GM19035 (cell line): ENCODE results near the gene MET.
"Not testable (repeated sequence)": the region's sequence is repeated elsewhere in the genome, so short reads cannot be mapped to it uniquely, and the experiment has no call there.

Source experiments
- ATAC-seq: cut with Tn5 transposase; IDR thresholded peaks from one replicate; pipeline ENCODE4 v1.9.1; 2021; ENCODE audit not compliant: unreplicated experiment

Gene MET

DNA sequence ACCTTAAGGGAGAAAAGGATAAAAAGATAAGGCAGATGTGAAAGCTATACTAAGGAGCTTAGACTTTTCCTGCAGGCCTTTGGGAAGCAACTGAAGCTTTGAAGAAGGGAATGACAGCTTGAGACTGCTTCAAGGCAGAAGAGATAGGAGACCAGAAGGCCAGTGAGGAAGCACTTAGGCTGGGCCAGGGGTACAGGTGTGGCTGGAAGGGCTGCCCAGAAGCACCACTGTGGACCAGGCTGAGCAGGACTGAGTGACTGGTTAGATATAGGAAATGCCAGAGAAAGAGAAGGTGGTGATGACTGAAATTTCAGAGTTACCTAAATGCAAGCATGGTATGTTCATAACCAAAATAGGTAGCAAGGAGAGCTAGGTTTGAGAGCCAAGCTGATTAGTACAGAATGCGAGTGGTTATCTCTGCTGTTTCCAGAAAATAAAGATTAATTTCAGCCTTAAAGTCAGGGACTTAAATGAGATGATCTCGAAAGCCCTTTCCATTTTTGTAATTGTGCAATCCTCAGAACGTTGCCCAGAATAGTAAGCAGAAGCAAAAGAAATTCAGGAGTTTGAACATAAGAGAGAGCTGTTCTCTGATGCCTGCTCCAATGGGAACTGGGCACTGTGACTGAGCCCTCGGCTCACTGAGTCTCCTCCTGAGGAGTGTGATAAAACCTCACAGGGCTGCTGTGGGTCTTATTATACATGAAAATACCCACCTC, 54.9 kb downstream of the MET start:
- ATAC-seq, result no peak

DNA sequence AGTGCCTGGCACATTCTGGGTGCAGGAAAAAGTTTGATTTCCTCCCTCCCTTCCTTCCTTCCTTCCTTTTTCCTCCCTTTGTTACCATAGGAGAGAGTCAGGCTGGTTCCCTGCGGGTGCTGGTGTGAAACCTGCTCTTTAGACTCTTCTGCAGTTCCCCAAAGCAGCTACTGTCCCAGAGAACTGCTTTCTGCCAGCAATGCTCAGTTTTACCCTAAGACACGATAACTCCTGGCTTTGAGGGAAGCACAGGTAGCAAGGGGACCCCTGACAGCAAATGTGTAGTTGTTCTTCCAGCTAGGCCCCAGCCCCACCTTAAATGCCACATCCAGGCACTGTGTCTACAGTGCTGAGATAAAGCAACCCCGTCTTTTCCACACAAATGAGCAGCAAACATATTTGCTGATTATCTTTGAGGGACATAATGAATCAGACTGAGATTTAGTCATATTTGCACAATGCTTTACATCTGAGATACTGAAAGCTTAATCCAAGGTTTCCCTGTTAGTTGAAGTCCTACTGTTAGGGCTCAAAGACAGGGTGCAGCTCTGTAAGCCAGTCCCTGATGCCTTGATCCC, 55.5 kb downstream of the MET start:
- ATAC-seq, result no peak

DNA sequence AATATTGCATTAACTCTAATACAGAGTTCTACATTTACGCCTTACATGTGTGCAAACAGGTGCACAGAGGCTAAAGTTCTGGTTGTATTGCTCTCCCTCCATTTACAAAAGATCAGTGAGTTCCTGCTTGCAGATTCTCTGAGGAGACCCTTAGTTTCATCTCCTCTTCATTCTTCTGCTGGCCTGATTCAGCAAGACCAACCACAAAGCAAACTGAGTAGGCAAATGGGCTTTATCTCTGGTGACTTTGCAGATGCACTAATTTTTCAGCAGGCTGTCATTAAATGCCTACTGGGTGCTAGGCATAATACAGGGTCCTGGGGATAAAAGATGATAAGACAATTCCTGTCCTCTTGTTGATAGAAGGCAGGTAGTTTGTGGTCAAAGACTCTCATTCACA, 56.4 kb downstream of the MET start:
- ATAC-seq, result no peak

DNA sequence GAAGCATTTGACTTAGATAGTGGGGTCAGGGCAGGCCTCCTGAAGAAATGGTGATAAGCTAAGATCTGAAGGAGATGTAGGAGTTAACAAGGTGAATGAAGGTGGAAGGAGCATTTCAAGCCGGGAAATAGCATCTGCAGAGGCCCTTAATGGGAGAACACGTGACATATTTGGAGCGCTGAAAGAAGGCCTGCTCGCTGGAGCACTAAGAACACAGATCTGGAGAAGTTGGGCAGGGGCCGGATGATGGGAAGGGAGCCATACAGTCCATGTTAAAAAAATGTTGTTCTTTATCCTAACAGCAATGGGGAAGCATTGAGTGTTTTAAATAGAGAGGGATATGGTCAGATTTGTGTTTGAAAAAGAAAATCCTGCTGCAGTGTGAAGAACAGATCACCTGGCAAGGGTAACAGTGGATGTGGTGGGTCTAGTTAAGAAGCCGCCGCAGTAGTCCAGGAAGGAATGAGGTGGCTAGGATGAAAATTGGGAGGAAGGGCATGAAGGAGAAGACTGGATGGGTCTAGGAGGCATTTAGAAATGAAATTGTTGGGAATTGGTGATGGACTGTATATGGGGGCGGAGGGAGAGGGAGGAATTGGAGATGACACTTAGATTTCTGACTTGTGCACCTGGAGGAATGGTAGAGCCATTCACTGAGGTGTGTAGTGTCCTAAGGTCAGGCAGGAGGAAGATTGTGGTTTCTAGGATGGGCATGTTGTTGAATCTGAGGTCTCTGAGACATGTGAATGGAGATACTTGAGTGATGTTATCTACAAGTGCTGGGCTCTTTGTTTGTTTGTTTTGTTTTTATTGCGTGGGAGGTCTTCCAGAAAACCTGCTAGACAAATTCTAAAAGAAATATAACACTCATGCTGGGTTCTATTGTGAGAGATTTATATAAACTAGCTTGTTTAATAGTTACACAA, 58.4 kb downstream of the MET start:
- ATAC-seq, result no peak

DNA sequence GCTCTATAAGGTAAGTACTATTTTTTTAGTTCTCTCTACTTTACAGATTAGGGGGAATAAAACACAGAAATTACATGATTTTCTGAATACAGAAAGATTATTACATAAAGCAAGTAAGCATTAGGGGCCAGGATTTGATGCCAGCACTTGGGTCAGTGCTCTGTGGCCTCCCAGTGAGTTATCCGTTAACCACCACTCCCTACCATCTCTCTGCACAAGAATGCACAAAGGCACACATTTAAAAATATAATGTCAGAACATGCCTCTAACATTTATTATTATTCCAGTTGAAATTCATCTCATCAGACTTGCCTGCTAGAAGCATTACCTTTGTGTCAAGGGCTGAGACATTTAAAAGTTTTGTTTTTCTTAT, 59.0 kb downstream of the MET start:
- ATAC-seq, result no peak

DNA sequence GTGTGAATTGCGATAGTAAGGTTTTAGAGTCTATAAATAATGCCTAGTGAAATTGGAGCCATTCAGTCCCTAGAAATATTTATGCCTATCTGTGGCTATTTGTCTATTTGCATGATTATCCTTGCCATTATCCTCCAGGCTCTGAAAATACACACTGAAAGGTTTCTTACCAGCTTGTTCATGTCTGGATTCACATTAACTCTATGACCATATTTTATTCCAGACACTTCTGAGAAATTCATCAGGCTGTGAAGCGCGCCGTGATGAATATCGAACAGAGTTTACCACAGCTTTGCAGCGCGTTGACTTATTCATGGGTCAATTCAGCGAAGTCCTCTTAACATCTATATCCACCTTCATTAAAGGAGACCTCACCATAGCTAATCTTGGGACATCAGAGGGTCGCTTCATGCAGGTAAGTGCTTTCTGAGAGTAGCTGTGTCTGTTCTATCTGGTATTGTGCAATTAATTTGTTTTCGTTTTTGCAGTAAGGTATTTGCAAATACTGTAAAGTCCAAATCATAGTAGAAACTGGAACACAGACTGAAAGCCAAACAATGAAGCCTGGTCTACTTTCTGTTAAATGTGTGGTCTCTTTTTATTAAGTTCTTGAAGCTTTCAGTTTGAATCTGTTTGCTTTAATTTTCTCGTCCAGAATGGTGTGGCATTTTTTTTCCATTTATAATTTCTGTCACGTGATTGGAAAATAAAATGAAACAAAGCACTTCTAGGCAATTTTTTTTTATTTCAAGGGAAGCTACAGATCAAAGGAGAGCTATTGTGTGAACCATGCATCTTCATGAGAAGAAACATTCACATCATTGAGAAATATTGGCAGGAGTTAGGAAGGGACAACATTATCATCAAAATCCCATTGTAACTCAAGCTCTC, 59.7 kb downstream of the MET start:
- no peak for ATAC-seq

DNA sequence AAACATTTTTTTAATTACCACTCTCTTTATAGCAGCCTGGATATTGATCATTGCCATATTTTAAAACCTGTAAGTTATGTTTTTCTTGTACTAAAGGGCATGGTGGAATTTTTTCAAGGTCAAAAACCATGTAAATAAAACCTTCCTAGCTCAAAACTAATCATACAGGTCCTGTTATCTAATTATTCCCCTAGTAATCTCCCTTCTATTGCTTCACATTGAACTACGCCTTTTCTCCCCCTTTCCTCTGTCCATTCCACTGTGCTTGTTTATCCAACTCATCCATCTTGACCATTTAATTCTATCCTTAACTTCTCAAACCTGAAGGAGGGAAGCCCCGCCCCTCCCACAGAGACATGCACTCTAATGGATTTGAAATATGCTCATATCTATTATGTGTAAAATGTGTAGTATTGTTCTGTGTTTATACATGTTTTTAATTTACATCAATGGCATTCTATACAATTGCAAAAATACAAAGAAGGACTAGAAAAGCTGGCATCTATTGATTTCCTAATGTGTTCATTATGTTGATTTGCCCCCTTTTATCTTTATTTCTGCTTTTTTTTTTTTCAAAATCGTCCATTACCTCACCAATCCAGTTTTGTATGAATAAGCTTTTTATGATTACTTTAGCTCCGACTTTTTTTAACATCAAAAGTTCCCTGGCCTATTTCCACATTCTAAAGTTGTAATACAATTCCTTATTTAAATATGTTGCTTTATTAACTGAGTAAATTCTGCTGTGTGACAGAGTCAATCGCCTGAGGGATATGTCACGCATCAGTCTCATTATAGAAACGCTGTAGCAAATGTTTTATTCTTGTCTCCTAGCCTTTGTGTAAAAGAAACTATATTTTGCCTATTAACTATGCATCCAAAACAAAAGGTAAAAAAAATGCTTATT, 61.0 kb downstream of the MET start:
- no peak for ATAC-seq

DNA sequence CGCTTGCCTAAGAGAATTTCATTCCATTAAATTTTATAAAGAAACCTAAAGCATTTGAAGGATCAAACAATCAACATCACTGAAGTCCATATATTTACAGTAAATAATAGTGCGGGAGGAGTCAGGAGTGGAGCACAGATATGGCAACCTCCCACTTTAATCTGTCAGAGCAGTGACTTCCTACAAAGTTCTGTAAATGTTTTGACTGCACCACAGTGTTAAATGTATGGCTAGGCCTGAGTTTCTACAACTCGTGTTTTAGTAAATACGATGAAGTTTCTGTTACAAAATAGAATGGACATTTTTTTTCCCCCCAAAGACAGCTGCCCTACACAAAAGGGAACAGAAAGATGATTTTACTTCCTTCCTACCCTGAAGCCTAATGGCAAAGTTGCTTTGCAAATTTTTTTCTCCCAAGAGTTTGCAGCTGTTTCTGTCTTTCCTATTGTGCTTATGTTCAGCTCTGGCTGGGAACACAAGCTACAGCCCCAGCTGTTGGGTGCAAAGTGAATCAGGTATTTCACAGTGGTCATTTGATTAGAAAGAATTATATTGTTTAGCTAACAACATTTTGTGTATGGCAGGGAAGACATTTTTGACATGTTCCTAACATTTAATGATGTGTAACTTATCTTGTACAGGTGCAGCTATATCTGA, 62.1 kb downstream of the MET start:
- ATAC-seq, result no peak

DNA sequence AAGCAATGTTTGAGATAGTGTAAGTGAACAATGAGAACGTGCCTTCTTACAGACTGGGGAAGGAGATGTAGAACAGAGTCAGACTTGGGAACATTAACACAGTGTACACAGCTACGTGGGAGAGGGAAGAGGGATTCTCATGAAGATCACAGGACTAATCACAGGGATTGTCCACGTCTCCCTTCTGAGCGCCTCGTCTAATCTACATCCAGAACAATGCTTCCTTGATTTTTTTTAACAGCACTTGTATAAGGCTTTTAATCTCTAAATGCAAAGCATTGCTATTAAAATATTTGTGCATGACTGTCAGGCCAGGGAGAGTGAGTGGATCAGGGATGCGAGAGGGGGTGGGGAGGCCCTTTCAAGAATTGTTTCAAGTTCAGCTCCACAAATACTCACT, 62.7 kb downstream of the MET start:
- no peak for ATAC-seq

DNA sequence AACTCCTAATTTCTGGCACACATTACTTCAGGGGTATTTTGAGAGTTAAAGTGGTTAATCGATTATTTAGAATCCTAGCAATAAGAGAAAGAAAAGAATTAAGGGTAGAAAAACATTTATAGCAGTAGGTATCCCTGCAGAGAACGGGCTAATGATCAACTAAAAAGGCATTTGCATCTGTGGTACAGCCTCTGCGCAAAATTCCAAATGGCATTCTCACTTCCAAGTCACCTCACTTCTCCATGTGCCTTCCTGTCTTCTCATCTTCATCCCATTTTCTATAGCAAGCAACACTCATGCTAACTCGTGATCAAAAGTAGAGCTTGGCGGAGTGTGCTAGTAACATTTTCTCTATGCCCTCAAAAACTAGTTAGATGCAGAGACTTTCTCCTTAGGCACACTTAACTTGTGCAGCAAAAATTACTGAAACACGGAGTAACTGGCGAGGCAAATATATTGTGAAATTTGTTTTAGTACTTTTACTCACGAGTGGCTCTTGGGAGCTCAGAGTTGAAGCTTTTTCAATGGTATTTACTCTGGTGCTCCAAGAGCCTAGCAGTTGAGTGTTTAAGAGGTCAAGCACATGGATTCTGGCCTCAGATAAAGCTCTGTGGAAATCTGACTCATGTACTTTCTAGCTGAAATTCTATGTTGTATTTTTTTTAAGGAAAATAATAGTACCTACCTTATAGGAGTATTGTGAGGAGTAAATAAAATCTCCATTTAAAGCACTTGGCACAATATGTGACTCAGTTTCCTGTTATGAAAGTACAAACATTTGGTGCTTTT, 65.1 kb downstream of the MET start:
- no peak for ATAC-seq

DNA sequence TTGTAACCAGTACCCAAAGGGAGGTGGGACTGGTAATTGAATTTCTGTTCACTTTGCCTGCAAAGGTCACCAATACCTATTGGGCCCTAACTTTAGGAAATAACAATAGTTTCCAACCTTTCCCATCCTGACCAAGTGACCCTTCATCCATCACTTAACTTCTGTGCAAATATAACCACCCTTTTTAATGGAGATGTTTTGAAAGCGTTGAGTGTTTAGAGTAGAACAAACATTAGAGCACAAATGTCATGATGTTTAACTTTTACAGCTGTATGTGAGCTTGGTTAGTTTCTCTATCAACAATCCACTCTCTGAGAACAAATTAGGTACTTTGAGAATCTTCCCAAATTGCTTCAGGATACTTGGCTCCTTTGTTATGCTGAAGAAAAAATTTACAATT, 66.4 kb downstream of the MET start:
- ATAC-seq, result no peak

DNA sequence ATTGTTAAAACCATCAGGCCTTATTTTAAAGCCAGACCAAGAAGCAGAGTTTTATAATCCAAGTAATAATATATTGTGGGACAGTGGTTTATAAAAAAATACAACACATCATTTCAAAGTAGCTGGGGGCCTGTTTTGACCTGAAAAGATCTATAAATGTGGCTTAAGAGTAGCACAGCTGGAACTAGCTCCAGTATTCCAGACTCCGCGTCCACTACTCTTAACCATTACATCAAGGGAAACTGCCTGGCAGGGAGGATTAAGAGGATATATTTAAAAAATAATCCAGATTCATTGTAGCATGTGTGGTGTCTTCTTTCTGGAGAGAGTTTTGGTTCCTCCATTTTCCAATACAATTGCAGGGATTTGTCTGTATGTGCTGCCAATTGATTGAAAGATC, 67.3 kb downstream of the MET start:
- no peak for ATAC-seq

DNA sequence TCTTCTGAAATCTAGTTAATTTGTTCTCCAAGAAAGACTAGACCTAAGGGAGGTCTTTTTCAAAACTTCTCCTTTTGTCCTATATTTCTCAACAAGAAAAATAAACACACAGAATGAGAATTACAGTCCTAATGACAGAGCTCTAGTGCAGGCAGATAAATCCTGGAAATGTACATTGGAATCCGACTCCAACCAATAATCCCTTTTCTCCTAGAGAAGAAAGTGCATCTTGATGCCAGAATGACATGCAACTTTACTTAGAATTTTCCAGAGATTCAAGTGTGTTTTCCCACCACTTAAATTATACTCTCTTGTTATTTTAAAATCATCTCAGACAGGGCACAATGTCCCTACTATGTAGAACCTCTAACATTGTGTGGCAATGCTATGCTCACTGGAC, 68.2 kb downstream of the MET start:
- no peak for ATAC-seq

DNA sequence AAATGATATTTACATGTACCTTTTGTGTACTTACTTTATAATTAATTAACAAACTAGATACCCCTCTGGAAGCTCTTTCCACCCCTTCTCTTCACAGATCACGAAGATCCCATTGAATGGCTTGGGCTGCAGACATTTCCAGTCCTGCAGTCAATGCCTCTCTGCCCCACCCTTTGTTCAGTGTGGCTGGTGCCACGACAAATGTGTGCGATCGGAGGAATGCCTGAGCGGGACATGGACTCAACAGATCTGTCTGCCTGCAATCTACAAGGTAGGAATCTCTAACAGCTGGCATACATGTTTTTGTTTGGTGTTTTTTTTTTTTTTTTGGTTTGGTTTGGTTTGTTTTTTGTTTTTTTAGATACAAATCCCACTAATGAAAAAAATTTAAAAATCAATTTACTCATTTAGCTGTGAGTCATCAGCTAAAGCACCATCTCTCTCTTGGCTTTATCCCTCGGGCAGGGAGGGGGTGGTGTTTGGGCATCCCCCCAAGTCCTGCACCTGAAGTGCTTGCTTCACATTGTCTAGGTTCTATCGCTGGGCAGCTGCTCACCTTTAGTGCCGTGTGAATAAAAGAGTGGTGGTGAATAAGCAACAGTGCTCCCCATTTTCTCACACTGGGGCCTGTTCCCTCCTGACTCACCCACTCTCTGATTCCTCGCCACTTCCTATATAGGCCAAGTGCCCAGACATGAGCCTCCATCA, 68.9 kb downstream of the MET start:
- no peak for ATAC-seq

DNA sequence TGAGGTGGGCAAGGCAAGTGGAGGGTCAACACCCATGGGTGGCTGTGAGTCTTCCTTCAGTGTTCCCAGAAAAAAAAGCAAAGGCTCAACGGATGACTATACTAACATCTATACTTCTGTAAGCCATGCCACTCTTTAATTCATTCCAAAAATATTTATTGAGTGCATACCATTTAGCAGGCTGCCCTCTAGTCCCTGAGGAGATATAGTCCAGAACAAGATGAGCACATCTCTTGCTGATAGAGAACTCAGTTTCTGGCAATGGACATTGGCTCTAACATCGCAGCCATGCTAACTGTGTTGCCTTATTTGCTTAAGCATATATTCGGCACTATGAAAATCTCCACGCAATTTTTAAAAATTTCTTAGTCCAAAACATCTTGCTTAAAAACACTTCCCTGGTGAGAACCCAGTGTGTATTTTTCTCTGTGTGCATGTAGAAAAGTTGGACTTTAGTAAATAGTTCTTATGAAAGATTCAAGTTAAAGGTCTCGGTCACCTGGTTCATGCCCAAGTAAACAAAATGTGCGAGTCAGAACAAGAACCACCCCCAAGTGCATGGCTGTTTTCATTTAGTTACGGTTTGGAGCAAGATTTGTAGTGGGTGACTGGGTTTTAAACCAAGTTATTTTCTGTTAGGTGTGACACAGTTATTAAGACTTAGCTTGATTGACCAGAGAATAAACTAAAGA, 69.8 kb downstream of the MET start:
- ATAC-seq, result no peak

DNA sequence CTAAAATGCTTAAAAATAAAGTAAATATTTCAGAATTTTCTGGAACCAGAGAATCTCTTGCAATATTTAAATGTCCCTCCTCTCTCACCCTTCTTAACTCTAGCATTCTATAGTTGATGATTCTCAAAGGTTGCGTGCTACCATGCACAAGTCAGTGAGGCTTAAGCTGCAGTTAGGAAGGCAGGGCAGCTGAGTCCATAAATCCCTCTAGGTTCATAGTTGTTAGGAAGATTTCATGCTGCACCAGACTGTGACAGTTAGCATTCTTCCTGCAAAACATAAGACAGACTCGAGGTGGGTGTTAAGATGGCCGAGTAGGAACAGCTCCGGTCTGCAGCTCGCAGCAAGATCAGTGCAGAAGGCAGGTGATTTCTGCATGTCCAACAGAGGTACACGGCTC, 70.6 kb downstream of the MET start:
- ATAC-seq, result no peak

DNA sequence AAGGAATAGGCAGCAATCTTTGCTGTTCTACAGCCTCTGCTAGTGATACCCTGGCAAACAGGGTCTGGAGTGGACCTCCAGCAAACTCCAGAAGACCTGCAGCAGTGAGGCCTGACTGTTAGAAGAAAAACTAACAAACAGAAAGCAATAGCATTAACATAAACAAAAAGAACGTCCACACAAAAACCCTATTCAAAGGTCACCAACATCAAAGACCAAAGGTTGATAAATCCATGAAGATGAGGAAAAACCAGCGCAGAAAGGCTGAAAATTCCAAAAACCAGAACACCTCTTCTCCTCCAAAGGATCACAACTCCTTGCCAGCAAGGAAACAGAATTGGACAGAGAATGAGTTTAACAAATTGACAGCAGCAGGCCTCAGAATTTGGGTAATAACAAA, 71.8 kb downstream of the MET start:
- not testable (repeated sequence) for ATAC-seq

DNA sequence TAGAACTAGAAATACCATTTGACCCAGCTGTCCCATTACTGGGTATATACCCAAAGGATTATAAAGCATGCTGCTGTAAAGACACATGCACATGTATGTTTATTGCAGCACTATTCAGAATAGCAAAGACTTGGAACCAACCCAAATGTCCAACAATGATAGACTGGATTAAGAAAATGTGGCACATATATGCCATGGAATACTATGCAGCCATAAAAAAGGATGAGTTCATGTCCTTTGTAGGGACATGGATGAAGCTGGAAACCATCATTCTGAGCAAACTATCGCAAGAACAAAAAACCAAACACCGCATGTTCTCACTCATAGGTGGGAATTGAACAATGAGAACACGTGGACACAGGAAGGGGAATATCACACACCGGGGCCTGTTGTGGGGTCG, 74.4 kb downstream of the MET start:
- not testable (repeated sequence) for ATAC-seq
